ENCODE measurements around the gene EIF4G3.

Gene EIF4G3

DNA sequence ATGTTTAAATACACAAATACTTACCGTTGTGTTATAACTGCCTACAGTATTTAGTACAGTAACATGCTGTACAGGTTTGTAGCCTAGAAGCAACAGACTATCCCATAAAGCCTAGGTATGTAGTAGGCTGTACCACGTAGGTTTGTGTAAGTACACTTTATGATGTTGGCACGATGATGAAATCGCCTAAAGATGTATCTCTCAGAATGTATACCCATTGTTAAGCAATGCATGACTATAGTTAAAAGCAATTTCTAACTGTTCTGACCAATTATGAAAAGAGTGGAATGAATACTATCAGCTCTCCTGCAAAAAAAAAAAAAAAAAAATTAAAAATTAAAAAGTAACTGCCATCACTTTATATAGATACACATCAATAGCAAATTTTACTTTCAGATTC lies 401.0 kb downstream of the EIF4G3 start:
- no peak overlapping the region for H3K4me3 ChIP-seq (ENCODE audit: low read depth, low read length)
- TF ChIP-seq, protein P1, sequence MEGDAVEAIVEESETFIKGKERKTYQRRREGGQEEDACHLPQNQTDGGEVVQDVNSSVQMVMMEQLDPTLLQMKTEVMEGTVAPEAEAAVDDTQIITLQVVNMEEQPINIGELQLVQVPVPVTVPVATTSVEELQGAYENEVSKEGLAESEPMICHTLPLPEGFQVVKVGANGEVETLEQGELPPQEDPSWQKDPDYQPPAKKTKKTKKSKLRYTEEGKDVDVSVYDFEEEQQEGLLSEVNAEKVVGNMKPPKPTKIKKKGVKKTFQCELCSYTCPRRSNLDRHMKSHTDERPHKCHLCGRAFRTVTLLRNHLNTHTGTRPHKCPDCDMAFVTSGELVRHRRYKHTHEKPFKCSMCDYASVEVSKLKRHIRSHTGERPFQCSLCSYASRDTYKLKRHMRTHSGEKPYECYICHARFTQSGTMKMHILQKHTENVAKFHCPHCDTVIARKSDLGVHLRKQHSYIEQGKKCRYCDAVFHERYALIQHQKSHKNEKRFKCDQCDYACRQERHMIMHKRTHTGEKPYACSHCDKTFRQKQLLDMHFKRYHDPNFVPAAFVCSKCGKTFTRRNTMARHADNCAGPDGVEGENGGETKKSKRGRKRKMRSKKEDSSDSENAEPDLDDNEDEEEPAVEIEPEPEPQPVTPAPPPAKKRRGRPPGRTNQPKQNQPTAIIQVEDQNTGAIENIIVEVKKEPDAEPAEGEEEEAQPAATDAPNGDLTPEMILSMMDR (conservative IDR thresholded peaks at IDR 0.05; ENCODE audit: low read depth, low read length), result no peak
- no peak for DNase-seq (ENCODE audit: low read depth)

DNA sequence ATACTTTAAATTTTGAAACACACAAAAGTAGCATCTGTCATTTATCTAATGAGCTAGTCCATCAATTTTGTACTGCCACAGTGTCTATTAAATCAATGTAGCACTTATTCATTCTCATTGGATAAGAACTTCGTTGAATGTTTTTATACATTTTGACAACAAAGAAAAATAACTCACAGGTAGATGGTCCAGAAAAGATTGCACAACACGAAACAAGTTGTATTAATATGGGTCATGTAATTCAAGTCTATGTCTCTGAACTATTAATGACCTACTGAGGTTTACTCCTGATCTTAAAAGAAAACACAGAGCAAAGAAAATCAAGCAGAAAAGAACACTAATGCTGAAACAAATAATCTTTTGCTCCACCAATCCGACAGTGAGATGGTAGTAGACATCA lies 404.9 kb downstream of the EIF4G3 start:
- TF ChIP-seq, protein P1 (conservative IDR thresholded peaks at IDR 0.05; ENCODE audit: low read depth, low read length), result no peak
- H3K4me3 ChIP-seq (ENCODE audit: low read depth, low read length), result no peak overlapping the region
- DNase-seq (ENCODE audit: low read depth), result no peak

DNA sequence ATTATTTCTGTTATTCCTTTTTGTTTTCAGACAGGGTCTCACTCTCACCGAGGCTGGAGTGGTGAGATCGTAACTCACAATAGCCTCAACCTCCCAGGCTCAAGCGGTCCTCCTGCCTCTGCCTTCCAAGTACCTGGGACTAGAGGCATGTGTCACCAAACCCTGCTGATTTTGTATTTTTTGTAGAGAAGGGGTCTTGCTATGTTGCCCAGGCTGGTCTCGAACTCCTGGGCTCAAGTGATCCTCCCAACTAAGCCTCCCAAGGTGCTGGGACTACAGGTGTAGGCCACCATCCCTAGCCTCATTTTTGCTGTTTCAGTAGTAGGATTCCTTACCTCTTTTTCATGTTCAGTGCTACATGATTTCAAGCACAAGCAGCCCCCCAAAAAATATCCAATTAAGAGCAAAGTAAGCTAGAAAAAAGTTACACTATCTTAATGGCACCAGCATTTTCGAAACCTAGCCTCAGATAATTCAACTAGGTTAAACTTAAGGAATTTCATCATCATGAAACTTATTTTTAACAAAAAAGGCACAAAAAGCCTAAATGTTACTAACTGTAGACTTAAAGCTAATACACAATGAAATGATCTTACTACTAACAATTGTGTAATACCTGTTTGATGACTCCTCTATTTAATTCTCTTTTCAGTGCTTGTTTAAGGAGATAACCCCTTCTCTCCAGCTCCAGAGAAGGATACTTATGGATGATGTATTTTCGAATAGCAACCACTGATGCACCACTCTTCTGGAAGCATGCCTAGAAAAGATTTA lies 406.2 kb downstream of the EIF4G3 start:
- H3K4me3 ChIP-seq (ENCODE audit: low read depth, low read length), result no peak overlapping the region
- no peak for DNase-seq (ENCODE audit: low read depth)
- TF ChIP-seq, protein P1 (conservative IDR thresholded peaks at IDR 0.05; ENCODE audit: low read depth, low read length), result no peak

DNA sequence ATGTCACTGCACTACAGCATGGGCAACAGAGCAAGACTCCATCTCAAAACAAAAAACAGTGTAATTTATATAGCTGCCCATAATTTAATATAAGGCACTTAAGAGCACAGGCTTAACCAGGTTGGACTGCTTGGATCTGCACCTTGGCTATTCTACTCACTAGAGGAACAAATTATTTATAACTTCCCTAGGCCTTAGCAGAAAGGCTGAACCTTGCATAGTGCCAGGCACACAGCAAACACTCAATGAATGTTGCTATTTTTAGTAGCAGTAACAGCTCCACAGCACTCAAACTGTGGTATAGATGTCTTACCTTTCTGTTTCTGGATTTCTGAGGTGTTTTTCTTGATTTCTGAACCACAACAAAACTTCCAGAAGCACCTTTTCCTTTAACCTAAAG lies 409.4 kb downstream of the EIF4G3 start:
- TF ChIP-seq, protein P1 (conservative IDR thresholded peaks at IDR 0.05; ENCODE audit: low read depth, low read length), result no peak
- no peak for DNase-seq (ENCODE audit: low read depth)

DNA sequence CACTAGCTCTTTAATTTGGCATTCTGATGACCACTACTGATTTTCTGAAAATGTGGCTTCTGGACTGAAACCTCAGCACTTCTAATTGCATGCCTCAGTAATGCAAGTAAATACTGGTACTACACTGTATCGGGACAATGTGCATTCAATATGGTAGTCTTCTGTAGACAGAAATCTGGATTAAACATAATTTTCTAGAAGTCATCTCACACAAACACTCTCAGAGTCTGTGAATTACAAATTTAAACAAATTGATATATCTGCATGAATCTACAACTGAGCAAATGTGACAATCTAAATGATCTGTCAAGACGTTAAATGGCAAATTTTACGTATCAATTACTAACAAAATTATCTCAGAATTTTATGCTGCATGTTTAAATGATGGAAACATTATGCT lies 413.3 kb downstream of the EIF4G3 start:
- no peak overlapping the region for H3K4me3 ChIP-seq (ENCODE audit: low read depth, low read length)
- TF ChIP-seq, protein P1 (conservative IDR thresholded peaks at IDR 0.05; ENCODE audit: low read depth, low read length), result no peak
- DNase-seq (ENCODE audit: low read depth), result no peak

More for the DNA sequence above, 409.4 kb downstream of the EIF4G3 start:
- no peak overlapping the region for H3K4me3 ChIP-seq (ENCODE audit: low read depth, low read length)

DNA sequence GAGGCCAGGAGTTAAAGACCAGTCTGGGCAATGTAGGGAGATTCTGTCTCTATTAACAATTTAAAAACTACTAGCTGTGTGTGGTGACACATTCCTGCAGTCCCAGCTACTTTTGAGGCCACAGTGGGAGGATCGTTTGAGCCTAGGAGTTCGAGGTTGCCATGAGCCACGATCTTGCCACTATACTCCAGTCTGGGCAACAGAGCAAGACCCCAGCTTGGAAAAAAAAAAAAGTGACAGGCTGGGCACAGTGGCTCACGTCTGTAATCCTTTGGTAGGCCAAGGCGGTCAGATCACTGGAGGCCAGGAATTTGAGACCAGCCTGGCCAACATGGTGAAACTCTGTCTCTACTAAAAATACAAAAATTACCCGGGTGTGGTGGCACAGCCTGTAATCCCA lies 416.4 kb downstream of the EIF4G3 start:
- H3K4me3 ChIP-seq (ENCODE audit: low read depth, low read length), result no peak overlapping the region
- no peak for DNase-seq (ENCODE audit: low read depth)
- TF ChIP-seq, protein P1 (conservative IDR thresholded peaks at IDR 0.05; ENCODE audit: low read depth, low read length), result no peak
